Neural cell (in vitro differentiated cells): ENCODE data around the gene SLC25A3.

Experiments used
- CTCF ChIP-seq: fragments of 450-650 bp; IDR thresholded peaks from 2 replicates; pipeline ENCODE4 v1.5.1; 2014; ENCODE audit warnings: antibody characterized with exemption, mild to moderate bottlenecking, moderate library complexity; ENCODE audit not compliant: poor library complexity, severe bottlenecking
- EP300 ChIP-seq: fragments of 450-650 bp; conservative IDR thresholded peaks from 2 replicates; pipeline ENCODE4 v1.6.1; 2014; ENCODE audit warnings: antibody characterized with exemption, mild to moderate bottlenecking, moderate library complexity; ENCODE audit not compliant: poor library complexity, severe bottlenecking
- EZH2 ChIP-seq: fragments of 200-600, 300-800 bp; shearing (Covaris generic), sonication (generic); IDR thresholded peaks from 2 replicates; pipeline ENCODE4 v1.6.1; 2014; ENCODE audit warnings: antibody characterized with exemption, low read length, borderline replicate concordance, mild to moderate bottlenecking; ENCODE audit not compliant: insufficient read depth, poor library complexity, severe bottlenecking
- MXI1 ChIP-seq: fragments of 450-650 bp; conservative IDR thresholded peaks from 2 replicates; pipeline ENCODE4 v1.6.1; 2014; ENCODE audit warnings: antibody characterized with exemption, mild to moderate bottlenecking; ENCODE audit not compliant: poor library complexity, severe bottlenecking
- POLR2AphosphoS5 ChIP-seq: IDR thresholded peaks from 2 replicates; pipeline ENCODE4 v1.6.1; 2012
- TAF1 ChIP-seq: IDR thresholded peaks from 2 replicates; pipeline ENCODE4 v1.6.1; 2012; ENCODE audit warnings: low read depth

GRCh38 chr12:98579835-98580234 lies 13.7 kb upstream of the SLC25A3 start:
- no peak for TF ChIP-seq CTCF
- no peak for TF ChIP-seq EZH2
- TF ChIP-seq TAF1 = no peak
- TF ChIP-seq EP300 = no peak
- TF ChIP-seq MXI1 = no peak
- no peak for TF ChIP-seq POLR2AphosphoS5
